HepG2 (cell line): ENCODE measurements around the gene ZNF554. TPM values are rescaled to one million over a fixed set of nuclear protein-coding genes. Genes with fewer than 3 reads are reported as not detected.

Source experiments
- CEBPB ChIP-seq: IDR thresholded peaks from 2 replicates; pipeline ENCODE4 v1.6.1; 2011; ENCODE audit warnings: low read depth, low read length, improper control_type of control experiment, borderline replicate concordance
- CENPX ChIP-seq: sonication (generic); formaldehyde crosslinking; IDR thresholded peaks from 2 replicates; pipeline ENCODE4 v1.9.0; 2021; ENCODE audit warnings: mild to moderate bottlenecking, missing genetic modification reagents, moderate library complexity
- E2F5 ChIP-seq: sonication (generic); formaldehyde crosslinking; conservative IDR thresholded peaks from 2 replicates; pipeline ENCODE4 v1.4.0; 2020; ENCODE audit warnings: missing genetic modification reagents
- HIVEP1 ChIP-seq: sonication (generic); formaldehyde crosslinking; IDR thresholded peaks from 2 replicates; pipeline ENCODE4 v1.4.0; 2020; ENCODE audit warnings: mild to moderate bottlenecking, missing genetic modification reagents
- HNRNPLL ChIP-seq: fragments of 200-400 bp; formaldehyde crosslinking; IDR thresholded peaks from 2 replicates; pipeline ENCODE4 v1.6.1; 2017; ENCODE audit warnings: mild to moderate bottlenecking, low read depth, low read length; ENCODE audit not compliant: poor library complexity, severe bottlenecking
- ISL2 ChIP-seq: sonication (generic); formaldehyde crosslinking; IDR thresholded peaks from 2 replicates; pipeline ENCODE4 v1.5.0; 2020; ENCODE audit warnings: missing genetic modification reagents
- KLF9 ChIP-seq: IDR thresholded peaks from 2 replicates; pipeline ENCODE4 v1.6.1; 2016; ENCODE audit warnings: low read depth
- MAF1 ChIP-seq: sonication (generic); formaldehyde crosslinking; IDR thresholded peaks from 2 replicates; pipeline ENCODE4 v1.5.0; 2020; ENCODE audit warnings: missing genetic modification reagents, borderline replicate concordance
- MXI1 ChIP-seq: IDR thresholded peaks from 3 replicates; pipeline ENCODE4 v1.6.1; 2012; ENCODE audit warnings: low read depth, low read length, inconsistent platforms, borderline replicate concordance
- MYPOP ChIP-seq: sonication (generic); formaldehyde crosslinking; IDR thresholded peaks from 2 replicates; pipeline ENCODE4 v1.8.1; 2023; ENCODE audit warnings: mild to moderate bottlenecking, moderate library complexity, missing genetic modification reagents
- NFYC ChIP-seq: IDR thresholded peaks from 2 replicates; pipeline ENCODE4 v1.6.1; 2016; ENCODE audit warnings: missing genetic modification reagents, missing compliant biosample characterization
- NR1H2 ChIP-seq: sonication (generic); formaldehyde crosslinking; IDR thresholded peaks from 2 replicates; pipeline ENCODE4 v1.8.1; 2022; ENCODE audit warnings: low read depth, missing genetic modification reagents, borderline replicate concordance
- PHF21A ChIP-seq: sonication (generic); formaldehyde crosslinking; IDR thresholded peaks from 2 replicates; pipeline ENCODE4 v1.5.0; 2020; ENCODE audit warnings: mild to moderate bottlenecking, missing genetic modification reagents
- TEF ChIP-seq: sonication (generic); formaldehyde crosslinking; IDR thresholded peaks from 2 replicates; pipeline ENCODE4 v1.5.0; 2020; ENCODE audit warnings: missing genetic modification reagents
- THAP8 ChIP-seq: sonication (generic); formaldehyde crosslinking; IDR thresholded peaks from 2 replicates; pipeline ENCODE4 v1.5.1; 2020; ENCODE audit warnings: missing genetic modification reagents, mild to moderate bottlenecking, borderline replicate concordance
- TOPORS ChIP-seq: sonication (generic); formaldehyde crosslinking; IDR thresholded peaks from 2 replicates; pipeline ENCODE4 v1.8.0; 2023; ENCODE audit warnings: mild to moderate bottlenecking, missing genetic modification reagents
- YY1 ChIP-seq: IDR thresholded peaks from 2 replicates; pipeline ENCODE4 v1.6.1; 2011; ENCODE audit warnings: low read length, low read depth, moderate library complexity, mild to moderate bottlenecking; ENCODE audit not compliant: insufficient read depth, insufficient replicate concordance
- ZBTB43 ChIP-seq: sonication (generic); formaldehyde crosslinking; conservative IDR thresholded peaks from 2 replicates; pipeline ENCODE4 v1.4.0; 2020; ENCODE audit warnings: missing genetic modification reagents
- ZFP90 ChIP-seq: sonication (generic); formaldehyde crosslinking; IDR thresholded peaks from 2 replicates; pipeline ENCODE4 v1.8.0; 2022; ENCODE audit warnings: missing genetic modification reagents, mild to moderate bottlenecking, inconsistent platforms, borderline replicate concordance
- ZNF446 ChIP-seq: sonication (generic); formaldehyde crosslinking; IDR thresholded peaks from 2 replicates; pipeline ENCODE4 v1.5.0; 2020; ENCODE audit warnings: mild to moderate bottlenecking, missing genetic modification reagents
- ZNF564 ChIP-seq: sonication (generic); formaldehyde crosslinking; IDR thresholded peaks from 2 replicates; pipeline ENCODE4 v1.8.1; 2023; ENCODE audit warnings: mild to moderate bottlenecking, missing genetic modification reagents
- ZNF569 ChIP-seq: sonication (generic); formaldehyde crosslinking; IDR thresholded peaks from 2 replicates; pipeline ENCODE4 v1.5.0; 2020; ENCODE audit warnings: mild to moderate bottlenecking, missing genetic modification reagents, moderate library complexity, borderline replicate concordance
- ZNF644 ChIP-seq: IDR thresholded peaks from 2 replicates; pipeline ENCODE4 v1.6.1; 2016; ENCODE audit warnings: low read depth
- ZNF777 ChIP-seq: sonication (generic); formaldehyde crosslinking; IDR thresholded peaks from 2 replicates; pipeline ENCODE4 v1.4.0; 2020; ENCODE audit warnings: missing genetic modification reagents
- ZNF782 ChIP-seq: sonication (generic); formaldehyde crosslinking; IDR thresholded peaks from 2 replicates; pipeline ENCODE4 v1.4.0; 2020; ENCODE audit warnings: missing genetic modification reagents, mild to moderate bottlenecking, borderline replicate concordance
- polyA plus RNA-seq, 8 experiments: library from polyadenylated mRNA; depleted of rRNA in 3 of 8; stranded (reverse) in 7 of 8; unstranded in 1 of 8; fragments of >200 nt; fragmentation: Illumina TruSeq in 4 of 8; extraction: Trizol in 4 of 8; gene quantifications; 2 replicates each; pipeline versions ENCODE4 v1.2.1 to v1.2.3, GENCODE V29; 2011 to 2016; ENCODE audit warnings: low read depth in 4 of 8, missing spikeins in 1 of 8, mixed read lengths in 1 of 8; ENCODE audit not compliant: insufficient read depth in 1 of 8
- total RNA-seq, 5 experiments: library from RNA; depleted of rRNA; stranded (reverse); fragments of >200 nt; fragmentation: Illumina TruSeq; extraction: Trizol; gene quantifications; 2 replicates each; pipeline ENCODE4 v1.2.3, GENCODE V29; 2016; ENCODE audit warnings: low read depth in 1 of 5

The ZNF554 gene
- total and polyA plus RNA-seq, 2 of the 13 experiments (the other 11 are each of a cell fraction or from before 2014, with no cell fraction given), result 2.2 to 2.7 TPM

- no peak for TF ChIP-seq THAP8 (CRISPR knock-in tag)
- no peak for TF ChIP-seq KLF9 (CRISPR knock-in tag)
- TF ChIP-seq CENPX (CRISPR knock-in tag), result no peak
- peak; percentile 81 for TF ChIP-seq NR1H2 (CRISPR knock-in tag)
- peak; percentile 63 for TF ChIP-seq HNRNPLL
- peak; percentile 62; the same call in 1 of the 2 replicates for TF ChIP-seq TOPORS
- no peak for TF ChIP-seq YY1
- peak; percentile 46; the same call in 1 of the 2 replicates for TF ChIP-seq ZNF777 (CRISPR knock-in tag)
- 0 out of 2 replicates have a peak, but pooled peaks have one; percentile 52 for TF ChIP-seq ZBTB43 (CRISPR knock-in tag)
- TF ChIP-seq PHF21A (CRISPR knock-in tag), result peak; percentile 78
- no peak for TF ChIP-seq ZNF569
- TF ChIP-seq MXI1, result peak; percentile 54; the same call in 1 of the 3 replicates
- no peak for TF ChIP-seq ZNF446 (CRISPR knock-in tag)
- TF ChIP-seq NFYC (CRISPR knock-in tag), result peak; percentile 98
- 0 out of 2 replicates have a peak, but pooled peaks have one; percentile 37 for TF ChIP-seq ZNF782
- TF ChIP-seq ISL2 (CRISPR knock-in tag), result peak; percentile 81
- no peak for TF ChIP-seq ZNF644 (CRISPR knock-in tag)
- TF ChIP-seq CEBPB, result no peak
- TF ChIP-seq MYPOP, result peak; percentile 88
- peak; percentile 83; the same call in 1 of the 2 replicates for TF ChIP-seq MAF1 (CRISPR knock-in tag)
- TF ChIP-seq E2F5, result no peak; the same call in 1 of the 2 replicates
- no peak for TF ChIP-seq TEF (CRISPR knock-in tag)
- TF ChIP-seq ZNF564 (CRISPR knock-in tag), result peak; percentile 46; the same call in 1 of the 2 replicates
- TF ChIP-seq HIVEP1 (CRISPR knock-in tag), result peak; percentile 69; the same call in 1 of the 2 replicates
- peak; percentile 90 for TF ChIP-seq ZFP90 (CRISPR knock-in tag)
Observed at GRCh38 chr19:2840794-2841791, 21.4 kb downstream of the ZNF554 start, which contains the start of gene ZNF555 (continued).
